Renal cortical epithelial cell (primary cell): ENCODE data around the gene RNU5B-1. TPM values are rescaled to one million over a fixed set of nuclear protein-coding genes. Genes with fewer than 3 reads are reported as not detected.
A peak's percentile ranks its signal among the peaks of the same experiment; 100 is the strongest.

Source experiments
- DNase-seq: peaks from one replicate; pipeline ENCODE4 v3.0.0-alpha.2; 2011; ENCODE audit warnings: low read depth
- total RNA-seq: library from RNA; depleted of rRNA; stranded (reverse); fragments of >200 nt; gene quantifications from 2 replicates; pipeline ENCODE4 v1.2.3, GENCODE V29; 2014

RNU5B-1 gene
- not detected in 2 replicates for total RNA-seq

- peak; percentile 99 for DNase-seq
Observed at GRCh38 chr15:65304381-65305149, at the start of gene RNU5B-1. Gene RNU5B-1, plus strand, starts transcription at chr15:65304677.

GRCh38 chr15:65254758-65255157 is 49.7 kb upstream of the RNU5B-1 start:
- DNase-seq = no peak

- no peak for DNase-seq
Observed at GRCh38 chr15:65255486-65256140, 48.9 kb upstream of the RNU5B-1 start.

GRCh38 chr15:65258375-65259262 is 45.9 kb upstream of the RNU5B-1 start:
- no peak for DNase-seq

- DNase-seq = no peak
Observed at GRCh38 chr15:65259367-65259797, 45.1 kb upstream of the RNU5B-1 start.

GRCh38 chr15:65260968-65261367 is 43.5 kb upstream of the RNU5B-1 start:
- DNase-seq = no peak

- peak; percentile 54 for DNase-seq
Observed at GRCh38 chr15:65263313-65263712, 41.2 kb upstream of the RNU5B-1 start.

GRCh38 chr15:65264863-65265430 is 39.5 kb upstream of the RNU5B-1 start:
- no peak for DNase-seq

- no peak for DNase-seq
Observed at GRCh38 chr15:65266469-65266868, 38.0 kb upstream of the RNU5B-1 start.

GRCh38 chr15:65268411-65268810 is 36.1 kb upstream of the RNU5B-1 start:
- no peak for DNase-seq

- peak; percentile 86 for DNase-seq
Observed at GRCh38 chr15:65270811-65271545, 33.5 kb upstream of the RNU5B-1 start.

- DNase-seq = no peak
Observed at GRCh38 chr15:65275104-65275727, 29.3 kb upstream of the RNU5B-1 start.

GRCh38 chr15:65275728-65276126 is 28.8 kb upstream of the RNU5B-1 start:
- DNase-seq = peak; percentile 42

GRCh38 chr15:65277015-65277414 is 27.5 kb upstream of the RNU5B-1 start:
- DNase-seq = no peak

- no peak for DNase-seq
Observed at GRCh38 chr15:65278480-65278879, 26.0 kb upstream of the RNU5B-1 start.

- no peak for DNase-seq
Observed at GRCh38 chr15:65285291-65286068, 19.0 kb upstream of the RNU5B-1 start.

GRCh38 chr15:65286069-65286703 is 18.3 kb upstream of the RNU5B-1 start:
- peak; percentile 15 for DNase-seq

- DNase-seq = peak; percentile 64
Observed at GRCh38 chr15:65286704-65287519, 17.6 kb upstream of the RNU5B-1 start, which contains the start of gene PARP16. Gene PARP16, minus strand, starts transcription at chr15:65286883. Its CDS starts 457 bp downstream, at chr15:65286426.

- DNase-seq = no peak
Observed at GRCh38 chr15:65287520-65287855, 17.0 kb upstream of the RNU5B-1 start.
